ENCODE results near the gene FRMPD3. TPM values are rescaled to one million over a fixed set of nuclear protein-coding genes. Genes with fewer than 3 reads are reported as not detected.

FRMPD3 gene
- not detected for total RNA-seq

DNA sequence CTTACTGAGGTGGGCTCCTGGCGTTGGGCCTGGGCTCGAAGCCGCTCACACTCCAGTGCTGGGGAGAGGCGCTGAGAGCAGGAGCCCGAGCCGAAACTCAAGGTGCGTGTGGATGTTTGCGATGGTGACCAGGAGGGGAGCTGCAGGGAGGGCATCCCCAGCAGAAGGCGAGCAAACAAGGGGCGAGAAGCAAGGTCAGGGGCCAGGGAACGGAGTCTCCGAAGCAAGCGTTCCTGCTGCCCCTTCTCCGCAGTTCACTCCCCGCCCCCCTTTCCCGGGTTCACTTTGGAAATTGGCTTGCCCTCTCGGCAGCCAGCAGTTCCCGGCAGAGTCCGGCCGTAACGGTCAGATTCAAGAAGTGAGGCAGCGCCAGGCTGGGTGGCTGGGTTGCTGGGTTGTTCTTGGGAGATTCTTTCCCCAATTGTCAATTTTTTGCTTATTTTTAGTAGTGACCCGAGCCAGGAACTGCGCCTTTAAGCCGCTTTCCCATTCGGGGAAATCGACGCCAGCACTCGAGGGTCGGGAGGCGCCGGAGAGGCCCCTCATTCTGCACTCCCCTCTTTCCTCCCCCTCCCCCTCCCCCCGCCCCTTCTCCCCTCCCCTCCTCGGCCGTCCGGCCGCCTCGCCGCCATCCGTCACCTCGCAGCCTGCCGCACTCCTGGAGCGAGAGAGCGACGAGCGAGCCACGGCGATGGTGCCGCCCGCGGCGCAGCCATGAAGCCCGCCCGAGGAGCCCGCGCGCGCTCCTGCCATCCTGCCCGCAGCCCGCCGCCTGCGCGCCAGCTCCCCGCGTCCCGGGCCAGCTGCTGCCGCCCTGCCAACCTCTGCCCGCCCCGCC is at the start of gene FRMPD3:
Gene FRMPD3, plus strand, starts transcription at position 655 of the 838 bp plus-strand sequence. CDS start 76,937 bp downstream, outside the sequence.
- ChIA-PET POLR2A (no interaction called here), CTCF (interaction anchor here (1.5 kb wide), 1 partner anchor 328 kb away, joined by 3 read pairs; the partner anchor contains the start of gene NCBP2L)

DNA sequence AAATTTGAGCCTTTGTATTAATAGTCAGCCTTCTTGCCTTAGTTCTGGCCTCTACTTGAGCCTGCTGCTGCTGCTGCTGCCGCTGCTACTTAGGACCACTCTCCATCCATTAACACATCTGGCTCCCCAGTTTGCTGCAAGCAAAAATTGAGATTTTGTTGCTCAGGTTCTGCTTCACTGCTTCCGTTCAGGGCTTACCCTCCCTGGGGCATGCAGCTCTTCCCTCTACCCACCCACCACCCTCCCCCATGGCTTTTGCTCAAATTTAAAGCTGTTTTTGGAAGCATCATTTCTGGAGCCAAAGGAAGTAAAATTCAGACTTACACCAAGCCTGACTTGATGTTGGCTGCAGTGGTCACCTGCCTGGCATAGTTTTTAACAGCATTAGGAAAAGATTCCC is 28.9 kb upstream of the FRMPD3 start:
- POLR2A ChIA-PET, result no interaction called here
- CTCF ChIA-PET, result no interaction called here

DNA sequence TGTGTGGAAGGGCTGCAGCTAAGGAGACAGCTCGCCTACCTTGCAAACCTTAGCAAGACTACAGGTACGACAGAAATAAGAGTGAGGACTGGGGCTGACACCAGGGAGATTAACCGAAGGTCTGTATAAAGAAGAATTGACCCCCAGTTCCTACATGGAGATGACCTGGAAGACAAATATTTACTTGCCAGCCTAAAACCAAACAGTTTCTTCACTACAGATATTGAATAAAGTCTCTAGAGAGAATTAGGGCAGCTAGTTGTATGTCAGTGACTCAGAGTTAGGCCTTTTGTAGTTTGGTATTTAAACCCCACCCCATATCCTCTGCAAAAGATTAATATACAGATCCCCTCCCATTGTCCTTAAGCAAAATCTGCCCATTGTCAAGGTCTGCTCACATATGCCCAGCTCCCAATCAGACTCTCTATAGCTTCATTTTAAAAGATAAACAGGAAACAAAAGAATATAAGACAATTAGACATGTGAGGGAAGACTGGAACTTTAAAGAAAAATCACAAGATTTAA is 28.1 kb upstream of the FRMPD3 start:
- POLR2A ChIA-PET, result no interaction called here

DNA sequence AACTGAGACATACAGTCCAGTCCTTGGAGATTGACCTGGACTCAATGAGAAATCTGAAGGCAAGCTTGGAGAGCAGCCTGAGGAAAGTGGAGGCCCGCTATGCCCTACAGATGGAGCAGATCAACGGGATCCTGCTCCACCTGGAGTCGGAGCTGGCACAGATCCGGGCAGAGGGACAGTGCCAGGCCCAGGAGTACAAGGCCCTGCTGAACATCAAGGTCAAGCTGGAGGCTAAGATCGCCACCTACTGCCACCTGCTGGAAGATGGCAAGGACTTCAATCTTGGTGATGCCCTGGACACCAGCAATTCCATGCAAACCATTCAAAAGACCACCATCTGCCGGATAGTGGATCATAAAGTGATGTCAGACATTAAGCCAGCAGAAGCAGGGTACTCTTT is 20.4 kb upstream of the FRMPD3 start:
- POLR2A ChIA-PET, result no interaction called here
- CTCF ChIA-PET, result no interaction called here

More for the DNA sequence above, 28.1 kb upstream of the FRMPD3 start:
- CTCF ChIA-PET, result no interaction called here

DNA sequence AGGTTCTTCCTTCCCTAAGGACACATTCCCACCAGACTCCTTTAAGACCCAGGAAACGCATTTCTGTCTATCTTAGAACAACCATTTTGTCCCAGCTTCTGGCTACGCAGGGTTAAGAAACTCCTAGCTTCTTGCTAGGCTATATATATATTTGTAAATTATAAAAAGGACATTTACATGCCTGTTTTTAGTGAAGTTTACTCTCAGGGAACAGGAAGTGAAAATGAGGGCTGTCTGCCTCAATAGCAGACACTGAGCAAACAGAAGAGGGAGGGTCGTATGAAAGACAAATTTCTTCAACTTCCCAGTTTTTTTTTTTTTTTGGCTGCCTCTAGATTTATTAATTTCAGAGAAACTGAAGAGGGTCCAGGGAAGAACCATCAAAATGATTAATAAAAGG is 9.3 kb upstream of the FRMPD3 start:
- ChIA-PET POLR2A (no interaction called here), CTCF (no interaction called here)

DNA sequence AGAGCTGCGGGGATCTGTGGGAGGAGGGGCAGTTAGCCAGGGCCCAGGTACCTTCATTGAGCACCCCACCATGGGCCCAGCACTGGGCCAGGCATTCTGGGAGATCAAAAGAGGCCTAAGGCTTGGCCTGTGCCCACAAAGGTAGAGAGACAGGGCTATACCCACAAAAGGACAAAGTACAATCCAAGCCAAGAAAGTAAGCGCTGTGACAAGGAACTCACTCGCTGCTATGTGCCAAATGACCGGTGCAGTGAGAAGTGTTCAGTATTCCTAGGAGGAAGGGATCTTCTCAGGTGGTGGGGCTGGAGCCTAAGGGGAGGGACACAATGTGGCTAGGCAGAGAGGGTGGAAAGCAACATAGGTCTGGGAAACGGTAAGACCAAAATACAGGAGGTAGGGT is 8.8 kb upstream of the FRMPD3 start:
- POLR2A ChIA-PET, result no interaction called here
- CTCF ChIA-PET, result no interaction called here

DNA sequence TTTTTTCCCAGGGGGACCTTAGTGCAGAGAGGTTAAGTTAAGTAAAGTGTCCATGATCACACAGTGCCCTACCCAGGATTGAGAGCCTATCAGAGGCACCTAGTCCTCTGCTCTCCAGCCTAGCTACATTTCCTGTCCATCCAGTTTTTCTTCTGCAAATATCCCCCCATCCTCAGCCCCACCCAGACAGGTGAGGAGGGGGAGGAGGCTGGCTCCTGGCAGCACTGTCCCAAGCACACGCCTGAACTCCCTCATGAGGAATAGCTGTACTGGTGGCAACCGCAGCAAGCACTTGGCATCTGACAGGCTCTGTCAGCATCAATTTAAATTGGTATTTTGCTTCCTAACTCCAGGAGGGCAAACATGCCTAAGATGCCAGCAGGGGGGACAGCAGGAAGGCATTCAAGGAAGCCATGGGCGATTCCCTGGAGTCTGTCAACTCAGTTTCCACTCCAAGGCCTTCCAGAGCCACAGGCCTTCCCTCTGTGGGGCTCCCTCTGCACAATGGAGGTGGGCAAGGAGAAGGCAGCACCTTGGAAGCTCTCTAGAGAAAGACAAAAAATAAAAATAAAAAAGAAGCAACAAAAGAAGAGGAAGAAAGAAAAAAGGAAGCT is 6.4 kb upstream of the FRMPD3 start:
- ChIA-PET POLR2A (no interaction called here), CTCF (no interaction called here)

DNA sequence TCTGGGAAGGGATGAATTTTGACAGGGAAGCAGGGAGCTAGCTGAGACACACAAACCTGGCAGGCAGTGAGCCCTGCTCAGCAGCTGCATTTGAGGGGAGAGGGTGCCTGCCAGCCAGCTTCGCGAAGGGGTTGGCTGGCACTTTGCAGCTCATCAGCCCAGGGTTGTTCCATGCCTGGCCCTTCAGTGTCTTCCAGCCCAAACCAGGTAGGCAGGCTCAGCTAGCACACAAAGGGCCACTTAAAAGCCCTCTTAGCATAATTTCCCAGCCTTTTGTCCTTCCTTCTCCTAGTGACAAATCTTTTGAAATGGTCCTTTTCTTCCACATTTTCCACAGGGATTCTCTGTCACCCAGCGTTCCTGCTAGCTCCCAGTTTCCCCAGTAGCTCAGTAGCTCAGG is 4.3 kb upstream of the FRMPD3 start:
- ChIA-PET POLR2A (no interaction called here), CTCF (no interaction called here)

DNA sequence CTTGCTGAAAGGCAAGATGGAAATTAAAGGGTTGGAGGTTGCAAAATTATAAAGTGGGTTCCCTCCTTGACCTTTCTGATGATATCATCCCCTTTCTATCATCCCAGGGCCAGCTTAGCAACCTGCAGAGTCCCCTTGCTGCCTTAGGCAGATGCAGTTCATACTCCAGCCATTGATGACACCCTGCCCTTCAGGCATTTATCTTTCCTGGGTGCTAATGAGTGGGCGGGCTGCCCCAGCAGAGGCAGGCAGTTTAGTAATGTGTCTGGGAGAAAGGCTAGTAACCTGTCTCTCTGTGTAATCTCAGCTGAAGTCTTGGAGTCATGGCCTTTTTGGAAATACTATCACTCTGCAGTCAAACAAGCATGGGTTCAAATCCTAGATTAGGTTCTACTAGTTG is 3.8 kb upstream of the FRMPD3 start:
- CTCF ChIA-PET, result no interaction called here
- POLR2A ChIA-PET, result no interaction called here

DNA sequence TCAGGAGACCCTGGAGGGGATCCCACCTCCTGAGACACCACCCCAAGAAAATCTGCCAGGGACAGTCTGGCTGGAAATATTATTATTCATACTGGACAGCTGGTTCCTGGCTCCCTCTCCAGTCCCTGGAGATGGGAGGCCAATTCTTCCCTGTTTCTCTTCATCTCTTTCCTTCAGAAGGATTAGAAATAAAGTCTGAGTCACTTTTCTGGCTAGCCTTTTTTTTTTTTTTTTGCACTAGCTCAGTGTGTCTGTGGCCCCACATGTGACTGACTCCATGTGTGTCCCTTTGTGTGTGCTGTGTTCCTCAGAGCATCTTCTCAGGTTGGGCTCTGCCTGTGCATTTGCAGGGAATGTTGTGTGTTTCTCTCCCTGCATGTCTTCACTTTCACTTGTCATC is 1.8 kb upstream of the FRMPD3 start:
- ChIA-PET POLR2A (no interaction called here), CTCF (no interaction called here)

DNA sequence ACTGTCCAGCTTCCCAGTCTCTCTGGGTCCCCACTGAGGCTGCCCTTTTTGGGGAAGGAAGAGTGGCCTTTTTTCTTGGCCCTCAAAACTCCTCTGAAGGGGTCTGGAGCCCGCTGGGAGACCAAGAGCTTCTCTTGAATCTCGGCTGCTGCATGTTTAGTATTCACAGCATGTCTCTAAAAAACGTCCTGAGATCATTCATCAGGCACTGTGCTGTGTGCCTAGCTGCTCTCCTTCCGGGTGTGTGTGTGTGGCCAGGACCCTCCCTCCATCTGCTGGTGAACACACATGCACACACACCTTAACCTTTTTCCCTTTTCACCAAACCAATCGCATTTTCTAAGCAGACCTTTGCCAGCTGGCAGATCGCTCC is 841 bp upstream of the FRMPD3 start:
- ChIA-PET POLR2A (no interaction called here), CTCF (no interaction called here)

DNA sequence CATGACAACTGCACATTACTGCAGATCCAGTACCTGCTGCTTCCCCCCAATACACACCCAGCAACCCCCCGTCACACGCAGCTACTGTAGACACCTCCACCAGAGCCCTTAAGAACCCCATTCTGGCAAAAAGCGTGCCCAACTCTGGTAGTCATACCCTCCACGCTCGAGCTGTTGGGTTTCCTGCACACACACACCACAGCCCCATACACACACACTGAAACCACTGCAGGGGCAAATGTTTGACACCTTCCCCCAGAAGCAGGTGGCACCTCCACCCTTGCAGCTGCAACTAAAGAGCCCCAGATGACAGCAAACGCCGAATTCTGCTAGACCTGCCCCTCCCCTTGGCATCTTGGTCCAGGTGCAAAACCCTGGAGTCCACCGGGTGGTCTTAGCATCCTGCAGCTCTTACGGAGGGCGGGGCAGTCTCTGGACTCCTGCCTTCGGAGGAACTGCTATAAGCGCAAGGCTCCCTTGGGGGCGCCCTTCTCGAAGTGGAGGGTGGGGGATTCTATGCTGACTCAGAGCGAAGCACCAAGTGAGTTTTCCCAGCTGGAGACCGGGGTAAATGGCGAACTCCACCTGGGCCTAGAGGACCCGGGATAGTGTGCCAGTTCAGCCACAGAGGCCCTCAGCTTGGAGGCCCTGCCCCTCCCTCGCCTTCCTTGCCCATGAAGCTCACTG is 1.5 kb downstream of the FRMPD3 start:
- ChIA-PET CTCF (interaction anchor here (1.5 kb wide), 1 partner anchor 326 kb away, joined by 3 read pairs; the partner anchor contains the start of gene NCBP2L), POLR2A (interaction anchor here (0.5 kb wide), 1 partner anchor 292 kb away, joined by 3 read pairs; no protein-coding TSS in a partner anchor)

DNA sequence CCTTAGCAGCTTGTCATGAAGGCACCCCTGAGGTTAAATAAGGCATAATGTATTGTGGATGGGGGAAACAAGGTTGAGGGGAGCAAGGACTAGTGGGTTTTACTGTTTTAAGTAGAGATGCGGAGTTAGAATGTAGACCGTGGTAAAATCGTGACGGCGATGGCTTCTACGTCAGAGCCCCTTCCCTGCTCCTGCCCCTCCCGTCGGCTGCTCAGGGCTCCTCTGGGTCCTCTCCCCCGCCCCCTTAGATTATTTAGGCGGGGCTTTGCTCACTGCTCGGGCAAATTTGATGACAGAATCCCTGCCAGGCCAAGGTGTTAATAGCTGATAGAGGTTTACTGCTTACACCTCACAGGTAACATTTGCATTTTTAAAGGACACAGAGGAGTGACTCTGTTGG is 2.3 kb downstream of the FRMPD3 start:
- CTCF ChIA-PET, result no interaction called here
- POLR2A ChIA-PET, result interaction anchor here (0.6 kb wide), 1 partner anchor 14 kb away, joined by 5 read pairs; no protein-coding TSS in a partner anchor

DNA sequence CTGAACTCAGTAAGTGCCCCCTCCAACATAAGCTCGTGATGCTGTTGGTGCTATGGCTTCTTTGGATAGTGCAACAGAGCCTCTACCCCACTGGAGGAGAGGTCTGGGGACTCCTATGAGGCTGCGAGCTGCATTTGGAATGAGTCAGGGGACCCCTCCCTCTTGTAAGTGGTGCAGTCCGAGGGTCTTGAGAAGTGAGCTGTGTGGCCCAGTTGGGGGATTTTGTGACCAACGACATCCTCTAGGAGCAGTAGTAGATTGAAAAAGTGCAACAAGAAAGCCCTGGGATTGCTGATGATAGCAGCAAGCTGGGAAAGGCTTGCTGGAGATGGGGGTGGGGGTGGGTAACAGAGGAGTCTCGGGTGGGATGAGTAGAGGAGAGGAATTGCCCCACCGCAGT is 3.1 kb downstream of the FRMPD3 start:
- ChIA-PET CTCF (no interaction called here), POLR2A (no interaction called here)

DNA sequence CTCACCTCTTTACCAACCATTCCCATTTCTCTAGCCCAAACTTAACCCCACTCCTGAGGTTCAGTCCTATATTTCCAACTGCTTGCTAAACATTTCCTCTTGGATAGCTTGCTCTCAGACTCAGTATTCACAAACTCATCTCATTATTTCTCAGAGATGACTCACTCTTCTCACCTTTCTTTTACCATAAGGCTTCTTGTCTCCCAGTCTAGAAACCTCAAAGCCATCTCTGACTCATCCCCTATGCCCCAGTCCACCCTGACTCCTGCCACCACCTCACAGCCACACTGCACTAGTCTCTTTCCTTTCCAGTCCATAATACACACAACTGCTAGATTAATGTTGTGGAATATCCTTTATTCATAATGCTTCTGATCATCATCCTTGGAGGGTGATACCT is 4.8 kb downstream of the FRMPD3 start:
- ChIA-PET CTCF (no interaction called here), POLR2A (interaction anchor here (0.8 kb wide), 1 partner anchor 174 kb away, joined by 3 read pairs; the partner anchor contains the start of gene PRPS1)

DNA sequence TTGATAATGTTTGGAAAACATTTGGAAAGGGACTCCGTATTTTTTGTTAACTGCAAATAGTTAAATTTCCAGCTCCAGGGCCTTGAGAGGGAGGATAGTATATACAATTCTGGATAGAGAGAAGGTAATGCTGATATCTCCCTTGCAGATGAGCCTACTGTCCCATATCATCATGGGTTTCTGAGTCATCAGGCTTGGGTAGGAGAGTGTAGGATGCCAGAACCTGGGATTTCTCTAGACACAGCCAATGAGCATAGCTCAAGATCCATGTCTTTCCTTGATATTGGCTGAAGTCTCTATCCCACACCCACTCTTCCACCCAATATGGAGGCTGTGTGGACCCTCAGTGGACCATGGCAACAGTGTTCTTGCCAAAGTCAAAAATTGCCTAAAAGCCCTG is 7.8 kb downstream of the FRMPD3 start:
- CTCF ChIA-PET, result no interaction called here
- POLR2A ChIA-PET, result no interaction called here

DNA sequence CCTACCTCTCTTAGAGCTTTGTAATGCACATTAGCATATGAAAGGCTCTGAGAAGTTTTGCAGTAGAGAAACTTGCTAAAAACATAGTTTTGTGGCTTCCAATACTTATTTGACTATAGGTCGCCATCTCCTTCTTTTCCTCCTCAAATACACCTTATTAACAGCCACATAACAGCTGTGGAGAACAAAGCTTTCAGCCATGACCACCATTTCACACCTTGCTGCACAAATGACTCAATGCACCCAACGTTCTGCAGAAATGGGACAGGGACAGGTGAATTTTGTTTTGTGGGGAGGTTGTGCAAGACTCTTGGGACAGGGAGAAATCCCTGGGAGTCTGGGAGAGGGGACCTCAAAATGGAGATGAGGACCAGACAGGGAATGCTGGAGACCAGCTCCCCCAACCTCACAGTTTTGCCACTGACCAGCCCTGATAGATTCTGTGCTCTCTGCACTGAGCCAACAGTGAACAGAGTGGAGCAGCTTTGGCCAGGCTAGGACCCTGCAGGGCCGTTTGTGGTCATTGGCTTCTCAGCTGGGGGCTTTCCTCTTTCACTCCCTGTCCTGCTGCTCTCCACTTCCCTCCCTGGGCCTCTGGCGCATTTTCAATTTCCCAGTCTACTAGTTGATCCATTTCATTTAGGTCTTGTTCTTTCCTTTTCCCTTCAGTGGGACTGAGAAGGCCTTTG is 16.6 kb downstream of the FRMPD3 start:
- ChIA-PET POLR2A (interaction anchor here (0.7 kb wide), 1 partner anchor 14 kb away, joined by 5 read pairs; no protein-coding TSS in a partner anchor), CTCF (no interaction called here)

DNA sequence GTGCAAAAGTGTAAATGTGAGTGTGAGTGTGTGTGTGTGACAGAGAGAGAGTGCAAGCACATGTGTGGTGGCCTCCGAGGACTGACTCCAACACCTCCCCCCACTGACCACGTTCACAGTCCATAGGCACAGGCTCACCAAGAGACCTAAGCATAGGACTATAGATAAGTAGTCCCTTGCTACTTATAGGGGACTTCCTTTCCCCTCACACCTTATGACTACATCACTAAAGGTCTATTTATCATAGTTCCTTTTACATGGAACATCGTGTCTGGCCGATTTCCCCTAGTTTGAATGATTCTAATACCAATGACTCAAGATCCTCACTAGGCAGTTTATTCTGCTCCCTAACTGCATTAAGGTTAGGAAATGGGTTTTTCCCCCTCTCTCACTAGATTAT is 17.8 kb downstream of the FRMPD3 start:
- CTCF ChIA-PET, result no interaction called here
- POLR2A ChIA-PET, result no interaction called here

DNA sequence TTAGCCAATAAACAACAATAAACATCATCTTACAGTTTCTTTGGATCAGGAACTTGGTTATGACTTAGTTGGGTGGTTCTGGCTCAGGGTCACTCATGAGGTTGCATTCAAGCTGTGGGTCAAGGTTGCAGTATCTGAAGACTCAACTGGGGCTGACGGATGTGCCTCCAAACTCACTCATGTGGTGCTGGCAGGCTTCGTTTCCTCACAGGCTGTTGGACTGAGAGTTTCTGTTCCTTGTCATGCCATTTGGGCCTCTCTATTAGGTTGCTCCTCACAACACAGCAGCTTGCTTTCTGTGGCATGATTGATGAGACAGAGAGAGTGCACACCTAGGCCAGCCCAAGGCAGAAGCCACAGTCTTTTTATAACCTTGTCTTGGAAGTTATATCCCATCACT is 20.7 kb downstream of the FRMPD3 start:
- ChIA-PET POLR2A (no interaction called here), CTCF (no interaction called here)

DNA sequence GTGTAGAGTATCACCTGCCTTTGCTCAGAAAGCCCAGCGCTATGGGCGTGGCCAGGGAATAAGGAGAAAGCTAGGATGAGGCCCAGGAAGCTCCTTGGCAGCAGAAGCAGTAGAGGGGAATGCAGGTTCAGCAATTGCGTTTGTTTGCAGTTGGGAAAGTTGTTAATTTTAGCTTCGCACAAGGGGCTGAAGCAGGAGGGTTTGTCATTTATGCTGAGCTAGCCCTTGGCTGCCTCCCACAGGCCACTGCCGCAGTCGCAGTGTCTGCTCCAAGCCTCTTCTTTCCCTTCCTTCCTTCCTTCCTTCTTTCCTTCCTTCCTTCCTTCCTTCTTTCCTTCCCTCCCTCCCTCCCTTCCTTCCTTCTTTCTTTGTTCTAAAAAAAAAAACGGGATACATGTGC is 21.5 kb downstream of the FRMPD3 start:
- ChIA-PET CTCF (no interaction called here), POLR2A (no interaction called here)

All from activated CD8-positive, alpha-beta memory T cell treated with anti-CD3 and anti-CD28 coated beads for 36 hours (primary cell).